WTC11 (cell line): ENCODE data around the gene RPH3AL. TPM values are rescaled to one million over a fixed set of nuclear protein-coding genes. Genes with fewer than 3 reads are reported as not detected.
A peak's percentile ranks its signal among the peaks of the same experiment; 100 is the strongest.

Experiments used
- ATAC-seq: fragments of 200-7000 bp; cut with Tn5 transposase; 2 replicates; pipeline ENCODE4 v1.10.0; 2021; ENCODE audit warnings: mild to moderate bottlenecking, moderate library complexity
- CTCF ChIA-PET: fragments of 300-600 bp; sonication (Branson Sonifier 250); formaldehyde crosslinking; loops from one replicate; lab custom pipeline; 2021; ENCODE audit warnings: antibody characterized with exemption; lab: Charles Lee
- POLR2A ChIA-PET: fragments of 350-600 bp; sonication (Branson Sonifier 250); formaldehyde crosslinking; loops from one replicate; lab custom pipeline; 2021; ENCODE audit warnings: antibody characterized with exemption; lab: Charles Lee
- DNase-seq: peaks from one replicate; pipeline ENCODE4 v3.0.0; 2021; ENCODE audit warnings: low spot score
- H3K27ac Mint-ChIP-seq: 2 replicates; pipeline ENCODE4 v1.8.0; 2021; ENCODE audit warnings: mixed read lengths
- H3K27me3 Mint-ChIP-seq: 2 replicates; pipeline ENCODE4 v1.8.0; 2021; ENCODE audit warnings: low read depth, mild to moderate bottlenecking, moderate library complexity, mixed read lengths
- H3K36me3 Mint-ChIP-seq: 2 replicates; pipeline ENCODE4 v1.8.0; 2021; ENCODE audit warnings: mixed read lengths
- H3K4me1 Mint-ChIP-seq: 2 replicates; pipeline ENCODE4 v1.8.0; 2022; ENCODE audit warnings: mixed read lengths
- H3K4me3 Mint-ChIP-seq: 2 replicates; pipeline ENCODE4 v1.8.0; 2021; ENCODE audit warnings: mild to moderate bottlenecking, moderate library complexity, mixed read lengths
- H3K9me3 Mint-ChIP-seq: 2 replicates; pipeline ENCODE4 v1.8.0; 2021; ENCODE audit warnings: mixed read lengths
- FOXP1 ChIP-seq: sonication (generic); formaldehyde crosslinking; IDR thresholded peaks from 2 replicates; pipeline ENCODE4 v1.8.0; 2022; ENCODE audit warnings: missing genetic modification reagents, mild to moderate bottlenecking, moderate library complexity, borderline replicate concordance
- IRF2 ChIP-seq: sonication (generic); formaldehyde crosslinking; IDR thresholded peaks from 2 replicates; pipeline ENCODE4 v1.8.0; 2022; ENCODE audit warnings: low read depth, missing genetic modification reagents, borderline replicate concordance
- JAZF1 ChIP-seq: fragments of 250-450 bp; sonication (Bioruptor Pico); IDR thresholded peaks from 2 replicates; pipeline ENCODE4 v1.9.0; 2021; ENCODE audit warnings: moderate library complexity, mild to moderate bottlenecking, inconsistent platforms
- NR2C2 ChIP-seq: sonication (generic); formaldehyde crosslinking; IDR thresholded peaks from 2 replicates; pipeline ENCODE4 v1.8.0; 2022; ENCODE audit warnings: mild to moderate bottlenecking, missing genetic modification reagents
- RELA ChIP-seq: sonication (generic); formaldehyde crosslinking; IDR thresholded peaks from 2 replicates; pipeline ENCODE4 v1.8.1; 2022; ENCODE audit warnings: missing genetic modification reagents, mild to moderate bottlenecking, borderline replicate concordance
- ZNF317 ChIP-seq: sonication (generic); formaldehyde crosslinking; IDR thresholded peaks from 2 replicates; pipeline ENCODE4 v1.8.1; 2023; ENCODE audit warnings: low read depth, mild to moderate bottlenecking, moderate library complexity, missing genetic modification reagents, borderline replicate concordance
- ZNF416 ChIP-seq: fragments of 250-450 bp; sonication (Bioruptor Pico); IDR thresholded peaks from 2 replicates; pipeline ENCODE4 v1.9.0; 2021; ENCODE audit warnings: mild to moderate bottlenecking, inconsistent platforms
- ZNF671 ChIP-seq: fragments of 250-450 bp; sonication (Bioruptor Pico); IDR thresholded peaks from 2 replicates; pipeline ENCODE4 v1.8.0; 2021; ENCODE audit warnings: mild to moderate bottlenecking
- total RNA-seq: library from RNA; stranded (reverse); gene quantifications from 3 replicates; pipeline ENCODE4 v1.2.3, GENCODE V29; 2021
- TF ChIP-seq, protein P1 (sequence below): fragments of 250-450 bp; sonication (Bioruptor Pico); IDR thresholded peaks from 2 replicates; pipeline ENCODE4 v1.9.0; 2021; ENCODE audit warnings: moderate library complexity, mild to moderate bottlenecking, inconsistent platforms, borderline replicate concordance
- TF ChIP-seq, protein P2 (sequence below): sonication (generic); formaldehyde crosslinking; IDR thresholded peaks from 2 replicates; pipeline ENCODE4 v1.8.1; 2023; ENCODE audit warnings: mild to moderate bottlenecking, missing genetic modification reagents
- TF ChIP-seq, protein P3 (sequence below): sonication (generic); formaldehyde crosslinking; IDR thresholded peaks from 2 replicates; pipeline ENCODE4 v1.8.1; 2023; ENCODE audit warnings: mild to moderate bottlenecking, missing genetic modification reagents, moderate library complexity
- TF ChIP-seq, protein P4 (sequence below): sonication (generic); formaldehyde crosslinking; conservative IDR thresholded peaks from 2 replicates; pipeline ENCODE4 v1.8.1; 2022; ENCODE audit warnings: mild to moderate bottlenecking, missing genetic modification reagents
- TF ChIP-seq, protein P5 (sequence below): fragments of 250-450 bp; sonication (Bioruptor Pico); IDR thresholded peaks from 2 replicates; pipeline ENCODE4 v2.1.2; 2022; ENCODE audit warnings: mild to moderate bottlenecking, moderate library complexity
- TF ChIP-seq, protein P6 (sequence below): fragments of 250-450 bp; sonication (Bioruptor Pico); IDR thresholded peaks from 2 replicates; pipeline ENCODE4 v1.9.0; 2021; ENCODE audit warnings: mild to moderate bottlenecking, borderline replicate concordance
- TF ChIP-seq, protein P7 (sequence below): sonication (generic); formaldehyde crosslinking; conservative IDR thresholded peaks from 2 replicates; pipeline ENCODE4 v1.8.1; 2023; ENCODE audit warnings: mild to moderate bottlenecking, low read depth, missing genetic modification reagents, moderate library complexity

RPH3AL gene
- total RNA-seq, 1 experiment from 2014 or later: 2.0 TPM

DNA sequence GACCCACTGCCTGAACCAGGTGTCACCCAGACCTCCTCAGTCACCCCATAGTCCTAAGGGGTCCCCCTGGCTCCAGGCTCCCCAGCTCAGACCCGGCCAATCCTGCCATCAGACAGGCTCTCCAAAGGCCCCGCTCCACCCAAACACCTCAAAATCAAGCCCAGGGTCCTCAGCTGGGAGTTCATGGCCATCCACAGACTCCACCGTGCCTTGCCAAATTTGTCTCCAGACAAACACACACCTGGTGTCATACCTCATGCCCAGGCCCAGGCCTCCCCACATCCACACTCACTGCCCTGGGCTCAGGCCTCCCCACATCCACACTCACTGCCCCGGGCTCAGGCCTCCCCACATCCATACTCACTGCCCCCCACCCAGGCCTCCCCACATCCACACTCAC, 12.5 kb downstream of the RPH3AL start (continued):
- TF ChIP-seq, protein P1, sequence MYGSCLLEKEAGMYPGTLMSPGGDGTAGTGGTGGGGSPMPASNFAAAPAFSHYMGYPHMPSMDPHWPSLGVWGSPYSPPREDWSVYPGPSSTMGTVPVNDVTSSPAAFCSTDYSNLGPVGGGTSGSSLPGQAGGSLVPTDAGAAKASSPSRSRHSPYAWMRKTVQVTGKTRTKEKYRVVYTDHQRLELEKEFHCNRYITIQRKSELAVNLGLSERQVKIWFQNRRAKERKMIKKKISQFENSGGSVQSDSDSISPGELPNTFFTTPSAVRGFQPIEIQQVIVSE (CRISPR knock-in tag): no peak

DNA sequence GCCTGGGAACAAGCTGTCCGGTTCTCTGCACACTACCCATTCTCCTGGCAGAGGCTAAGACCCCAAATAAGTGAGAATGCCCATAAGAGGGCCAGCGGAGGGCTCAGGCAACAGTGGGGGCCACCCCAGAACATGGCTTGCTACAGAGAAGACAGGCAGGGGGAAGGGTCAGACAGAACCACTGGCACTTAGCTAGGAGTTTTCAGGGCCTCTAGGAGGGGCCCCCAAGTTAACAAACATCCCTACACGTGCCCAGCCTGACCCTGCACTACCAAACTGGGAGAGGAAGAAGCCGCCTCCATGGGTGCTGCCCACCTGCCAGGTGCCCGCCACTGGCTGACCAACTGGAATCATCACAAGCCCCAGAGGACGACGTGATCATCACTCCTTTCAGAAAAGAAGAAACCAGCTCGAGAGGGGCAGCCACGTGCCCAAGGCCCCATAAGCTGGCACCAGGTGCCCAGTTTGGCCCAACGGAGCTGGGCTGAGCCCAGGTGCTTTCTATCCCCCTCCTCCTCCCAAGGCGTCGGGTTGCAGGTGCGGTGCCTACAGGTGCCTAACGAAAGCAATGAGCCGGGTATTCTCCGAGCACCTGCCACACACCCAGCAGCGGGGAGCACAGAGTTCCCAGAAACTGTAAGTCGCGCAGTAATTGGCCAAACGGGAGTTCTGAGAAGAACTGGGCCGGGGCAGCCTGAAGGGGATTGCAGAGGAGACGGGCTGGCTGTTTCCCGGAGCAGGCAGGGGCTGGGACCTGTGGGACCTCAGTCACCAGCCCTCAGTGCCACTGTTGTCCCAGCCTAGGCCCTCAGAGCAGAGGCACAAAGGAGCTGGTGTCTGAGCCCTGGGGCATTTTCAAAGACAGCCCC, 13.2 kb downstream of the RPH3AL start:
- Mint-ChIP-seq H3K9me3 (peaks cover 8% of the 10 kb centered on the region), H3K27ac (no peak overlapping the region), H3K36me3 (no peaks in the 10 kb centered on the region), H3K4me1 (peaks cover 19% of the 10 kb centered on the region), H3K27me3 (peaks cover 5% of the 10 kb centered on the region; the same call in 1 of the 2 replicates), H3K4me3 (no peak overlapping the region)
- CTCF ChIA-PET: interaction anchor here (1.0 kb wide), 1 partner anchor 73 kb away, joined by 3 read pairs; no protein-coding TSS in a partner anchor
- TF ChIP-seq, protein P2, sequence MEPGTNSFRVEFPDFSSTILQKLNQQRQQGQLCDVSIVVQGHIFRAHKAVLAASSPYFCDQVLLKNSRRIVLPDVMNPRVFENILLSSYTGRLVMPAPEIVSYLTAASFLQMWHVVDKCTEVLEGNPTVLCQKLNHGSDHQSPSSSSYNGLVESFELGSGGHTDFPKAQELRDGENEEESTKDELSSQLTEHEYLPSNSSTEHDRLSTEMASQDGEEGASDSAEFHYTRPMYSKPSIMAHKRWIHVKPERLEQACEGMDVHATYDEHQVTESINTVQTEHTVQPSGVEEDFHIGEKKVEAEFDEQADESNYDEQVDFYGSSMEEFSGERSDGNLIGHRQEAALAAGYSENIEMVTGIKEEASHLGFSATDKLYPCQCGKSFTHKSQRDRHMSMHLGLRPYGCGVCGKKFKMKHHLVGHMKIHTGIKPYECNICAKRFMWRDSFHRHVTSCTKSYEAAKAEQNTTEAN (CRISPR knock-in tag): no peak
- TF ChIP-seq JAZF1 (CRISPR knock-in tag) (no peak), ZNF416 (no peak), ZNF671 (CRISPR knock-in tag) (no peak), IRF2 (CRISPR knock-in tag) (no peak), FOXP1 (no peak), RELA (no peak), NR2C2 (CRISPR knock-in tag) (no peak), ZNF317 (no peak)
- TF ChIP-seq, protein P3, sequence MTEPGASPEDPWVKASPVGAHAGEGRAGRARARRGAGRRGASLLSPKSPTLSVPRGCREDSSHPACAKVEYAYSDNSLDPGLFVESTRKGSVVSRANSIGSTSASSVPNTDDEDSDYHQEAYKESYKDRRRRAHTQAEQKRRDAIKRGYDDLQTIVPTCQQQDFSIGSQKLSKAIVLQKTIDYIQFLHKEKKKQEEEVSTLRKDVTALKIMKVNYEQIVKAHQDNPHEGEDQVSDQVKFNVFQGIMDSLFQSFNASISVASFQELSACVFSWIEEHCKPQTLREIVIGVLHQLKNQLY: no peak
- TF ChIP-seq, protein P4, sequence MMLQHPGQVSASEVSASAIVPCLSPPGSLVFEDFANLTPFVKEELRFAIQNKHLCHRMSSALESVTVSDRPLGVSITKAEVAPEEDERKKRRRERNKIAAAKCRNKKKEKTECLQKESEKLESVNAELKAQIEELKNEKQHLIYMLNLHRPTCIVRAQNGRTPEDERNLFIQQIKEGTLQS: no peak
- TF ChIP-seq, protein P5, sequence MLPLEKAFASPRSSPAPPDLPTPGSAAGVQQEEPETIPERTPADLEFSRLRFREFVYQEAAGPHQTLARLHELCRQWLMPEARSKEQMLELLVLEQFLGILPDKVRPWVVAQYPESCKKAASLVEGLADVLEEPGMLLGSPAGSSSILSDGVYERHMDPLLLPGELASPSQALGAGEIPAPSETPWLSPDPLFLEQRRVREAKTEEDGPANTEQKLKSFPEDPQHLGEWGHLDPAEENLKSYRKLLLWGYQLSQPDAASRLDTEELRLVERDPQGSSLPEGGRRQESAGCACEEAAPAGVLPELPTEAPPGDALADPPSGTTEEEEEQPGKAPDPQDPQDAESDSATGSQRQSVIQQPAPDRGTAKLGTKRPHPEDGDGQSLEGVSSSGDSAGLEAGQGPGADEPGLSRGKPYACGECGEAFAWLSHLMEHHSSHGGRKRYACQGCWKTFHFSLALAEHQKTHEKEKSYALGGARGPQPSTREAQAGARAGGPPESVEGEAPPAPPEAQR (CRISPR knock-in tag): no peak
- TF ChIP-seq, protein P6, sequence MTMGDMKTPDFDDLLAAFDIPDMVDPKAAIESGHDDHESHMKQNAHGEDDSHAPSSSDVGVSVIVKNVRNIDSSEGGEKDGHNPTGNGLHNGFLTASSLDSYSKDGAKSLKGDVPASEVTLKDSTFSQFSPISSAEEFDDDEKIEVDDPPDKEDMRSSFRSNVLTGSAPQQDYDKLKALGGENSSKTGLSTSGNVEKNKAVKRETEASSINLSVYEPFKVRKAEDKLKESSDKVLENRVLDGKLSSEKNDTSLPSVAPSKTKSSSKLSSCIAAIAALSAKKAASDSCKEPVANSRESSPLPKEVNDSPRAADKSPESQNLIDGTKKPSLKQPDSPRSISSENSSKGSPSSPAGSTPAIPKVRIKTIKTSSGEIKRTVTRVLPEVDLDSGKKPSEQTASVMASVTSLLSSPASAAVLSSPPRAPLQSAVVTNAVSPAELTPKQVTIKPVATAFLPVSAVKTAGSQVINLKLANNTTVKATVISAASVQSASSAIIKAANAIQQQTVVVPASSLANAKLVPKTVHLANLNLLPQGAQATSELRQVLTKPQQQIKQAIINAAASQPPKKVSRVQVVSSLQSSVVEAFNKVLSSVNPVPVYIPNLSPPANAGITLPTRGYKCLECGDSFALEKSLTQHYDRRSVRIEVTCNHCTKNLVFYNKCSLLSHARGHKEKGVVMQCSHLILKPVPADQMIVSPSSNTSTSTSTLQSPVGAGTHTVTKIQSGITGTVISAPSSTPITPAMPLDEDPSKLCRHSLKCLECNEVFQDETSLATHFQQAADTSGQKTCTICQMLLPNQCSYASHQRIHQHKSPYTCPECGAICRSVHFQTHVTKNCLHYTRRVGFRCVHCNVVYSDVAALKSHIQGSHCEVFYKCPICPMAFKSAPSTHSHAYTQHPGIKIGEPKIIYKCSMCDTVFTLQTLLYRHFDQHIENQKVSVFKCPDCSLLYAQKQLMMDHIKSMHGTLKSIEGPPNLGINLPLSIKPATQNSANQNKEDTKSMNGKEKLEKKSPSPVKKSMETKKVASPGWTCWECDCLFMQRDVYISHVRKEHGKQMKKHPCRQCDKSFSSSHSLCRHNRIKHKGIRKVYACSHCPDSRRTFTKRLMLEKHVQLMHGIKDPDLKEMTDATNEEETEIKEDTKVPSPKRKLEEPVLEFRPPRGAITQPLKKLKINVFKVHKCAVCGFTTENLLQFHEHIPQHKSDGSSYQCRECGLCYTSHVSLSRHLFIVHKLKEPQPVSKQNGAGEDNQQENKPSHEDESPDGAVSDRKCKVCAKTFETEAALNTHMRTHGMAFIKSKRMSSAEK: no peak
- TF ChIP-seq, protein P7, sequence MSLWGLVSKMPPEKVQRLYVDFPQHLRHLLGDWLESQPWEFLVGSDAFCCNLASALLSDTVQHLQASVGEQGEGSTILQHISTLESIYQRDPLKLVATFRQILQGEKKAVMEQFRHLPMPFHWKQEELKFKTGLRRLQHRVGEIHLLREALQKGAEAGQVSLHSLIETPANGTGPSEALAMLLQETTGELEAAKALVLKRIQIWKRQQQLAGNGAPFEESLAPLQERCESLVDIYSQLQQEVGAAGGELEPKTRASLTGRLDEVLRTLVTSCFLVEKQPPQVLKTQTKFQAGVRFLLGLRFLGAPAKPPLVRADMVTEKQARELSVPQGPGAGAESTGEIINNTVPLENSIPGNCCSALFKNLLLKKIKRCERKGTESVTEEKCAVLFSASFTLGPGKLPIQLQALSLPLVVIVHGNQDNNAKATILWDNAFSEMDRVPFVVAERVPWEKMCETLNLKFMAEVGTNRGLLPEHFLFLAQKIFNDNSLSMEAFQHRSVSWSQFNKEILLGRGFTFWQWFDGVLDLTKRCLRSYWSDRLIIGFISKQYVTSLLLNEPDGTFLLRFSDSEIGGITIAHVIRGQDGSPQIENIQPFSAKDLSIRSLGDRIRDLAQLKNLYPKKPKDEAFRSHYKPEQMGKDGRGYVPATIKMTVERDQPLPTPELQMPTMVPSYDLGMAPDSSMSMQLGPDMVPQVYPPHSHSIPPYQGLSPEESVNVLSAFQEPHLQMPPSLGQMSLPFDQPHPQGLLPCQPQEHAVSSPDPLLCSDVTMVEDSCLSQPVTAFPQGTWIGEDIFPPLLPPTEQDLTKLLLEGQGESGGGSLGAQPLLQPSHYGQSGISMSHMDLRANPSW (CRISPR knock-in tag): no peak
- DNase-seq (no peak), ATAC-seq (0 out of 2 replicates have a peak, but pooled peaks have one; percentile 31)
- POLR2A ChIA-PET: no interaction called here
